Panc1 (cell line): ENCODE data around the gene CCDC73. TPM values are rescaled to one million over a fixed set of nuclear protein-coding genes. Genes with fewer than 3 reads are reported as not detected.

Experiments used
- ATAC-seq: fragments of 200-7000 bp; cut with Tn5 transposase; 2 replicates; pipeline ENCODE4 v1.9.1; 2020; ENCODE audit warnings: mild to moderate bottlenecking, moderate library complexity
- BruUV-seq: library from RNA; stranded (reverse); fragments of 400-500 nt; replicated peaks from 2 replicates; lab custom pipeline; 2021; lab: Mats Ljungman, UMichigan
- CTCF ChIA-PET: fragments of 300-600 bp; sonication (Branson Sonifier 250); formaldehyde crosslinking; loops from one replicate; lab custom pipeline; 2022; ENCODE audit warnings: antibody characterized with exemption; lab: Charles Lee
- POLR2A ChIA-PET: fragments of 300-600 bp; sonication (Branson Sonifier 250); formaldehyde crosslinking; loops from one replicate; lab custom pipeline; 2022; ENCODE audit warnings: antibody characterized with exemption; lab: Charles Lee
- DNase-seq: peaks from one replicate; pipeline ENCODE4 v3.0.0-alpha.2; 2010; ENCODE audit warnings: low read depth, low spot score
- H3K27ac ChIP-seq: 2 replicates; pipeline ENCODE4 v1.5.1; 2011; ENCODE audit warnings: mild to moderate bottlenecking, low read length, inconsistent platforms
- H3K27me3 ChIP-seq: fragments of 200-500 bp; sonication (Bioruptor generic); 2 replicates; pipeline ENCODE4 v1.6.0; 2014; ENCODE audit warnings: low read length, inconsistent platforms; ENCODE audit not compliant: control insufficient read depth, insufficient read depth
- H3K36me3 ChIP-seq: fragments of 200-500 bp; sonication (Bioruptor generic); 2 replicates; pipeline ENCODE4 v1.5.1; 2014; ENCODE audit warnings: inconsistent platforms, mild to moderate bottlenecking, low read length, moderate library complexity; ENCODE audit not compliant: control insufficient read depth, insufficient read depth
- H3K4me1 ChIP-seq: 2 replicates; pipeline ENCODE4 v1.5.1; 2011; ENCODE audit warnings: inconsistent platforms, mild to moderate bottlenecking, low read length, moderate library complexity; ENCODE audit not compliant: control insufficient read depth, insufficient read depth
- H3K4me3 ChIP-seq, 2 experiments: 2 replicates each; pipeline ENCODE4 v1.5.1; 2011 to 2012; ENCODE audit warnings: low read depth in 2 of 2, low read length in 2 of 2, mild to moderate bottlenecking in 2 of 2, inconsistent platforms in 1 of 2, moderate library complexity in 1 of 2
- H3K9me3 ChIP-seq: fragments of 200-500 bp; sonication (Bioruptor generic); 2 replicates; pipeline ENCODE4 v1.5.1; 2014; ENCODE audit warnings: low read depth, mild to moderate bottlenecking, inconsistent platforms, low read length, moderate library complexity; ENCODE audit not compliant: control insufficient read depth, insufficient read depth
- CTCF ChIP-seq: fragments of 450-650 bp; IDR thresholded peaks from 2 replicates; pipeline ENCODE4 v1.5.1; 2017; ENCODE audit warnings: mild to moderate bottlenecking
- POLR2AphosphoS5 ChIP-seq: IDR thresholded peaks from 2 replicates; pipeline ENCODE4 v1.6.1; 2012; ENCODE audit warnings: mild to moderate bottlenecking, low read depth, low read length, moderate library complexity
- REST ChIP-seq, 2 experiments: IDR thresholded peaks; 2 replicates each; pipeline ENCODE4 v1.6.1; 2011 to 2012; ENCODE audit warnings: low read depth in 2 of 2, control low read depth in 1 of 2, low read length in 1 of 2, mild to moderate bottlenecking in 1 of 2, moderate library complexity in 1 of 2; ENCODE audit not compliant: insufficient read depth in 1 of 2
- SIN3A ChIP-seq: IDR thresholded peaks from 2 replicates; pipeline ENCODE4 v1.6.1; 2012; ENCODE audit warnings: low read depth, mild to moderate bottlenecking, low read length, moderate library complexity, borderline replicate concordance; ENCODE audit not compliant: insufficient read depth
- TCF7L2 ChIP-seq: IDR thresholded peaks from 2 replicates; pipeline ENCODE4 v1.6.1; 2011; ENCODE audit warnings: mild to moderate bottlenecking, low read depth, low read length, inconsistent platforms
- in situ Hi-C: cut with HindIII; loops from 2 replicates; pipeline ENCODE4 v1.10.0; 2016; ENCODE audit warnings: low sequenced_read_pairs, low pct_unique_long_range_greater_than_20kb
- intact Hi-C: fragments of 100-400 bp; cut with micrococcal nuclease; formaldehyde crosslinking; loops from one replicate; pipeline ENCODE4 v1.10.0; 2022; ENCODE audit not compliant: unreplicated experiment
- total RNA-seq: library from RNA; stranded (reverse); gene quantifications from one replicate; pipeline ENCODE4 v1.2.1, GENCODE V29; 2021; ENCODE audit not compliant: unreplicated experiment

The CCDC73 gene
- total RNA-seq, 1 experiment from 2014 or later = not detected

GRCh38 chr11:32796425-32796824 is 2.0 kb upstream of the CCDC73 start:
- no peak for DNase-seq
- Histone ChIP-seq H3K36me3 (no peaks in the 10 kb centered on the region), H3K27ac (no peak overlapping the region), H3K27me3 (no peaks in the 10 kb centered on the region), H3K4me1 (0 out of 2 replicates have a peak, but pooled peaks cover 4% of the 10 kb centered on the region), H3K4me3 (no peak overlapping the region), H3K9me3 (no peaks in the 10 kb centered on the region)
- in situ Hi-C loops = no loop called here
- ChIA-PET CTCF (no interaction called here), POLR2A (no interaction called here)
- no peak for TF ChIP-seq REST (IDR thresholded peaks at IDR 0.05; ENCODE audit: insufficient read depth in 1 of 2, low read depth in 2 of 2, low read length in 1 of 2)
- TF ChIP-seq CTCF = no peak
- no peak for TF ChIP-seq TCF7L2
- TF ChIP-seq POLR2AphosphoS5 = no peak
- TF ChIP-seq SIN3A = no peak
- intact Hi-C loops = no loop called here
- BruUV-seq = no TSS peak
- ATAC-seq = no peak

- peaks cover 1% of the 10 kb centered on the region; the same call in 1 of the 2 replicates for H3K27me3 ChIP-seq
- no peaks in the 10 kb centered on the region for H3K36me3 ChIP-seq
- BruUV-seq = no TSS peak
- peak overlapping the region; percentile 8 to 34; a peak in 3 of 4 replicates for H3K4me3 ChIP-seq
- no peaks in the 10 kb centered on the region for H3K9me3 ChIP-seq
- ChIA-PET CTCF (no interaction called here), POLR2A (no interaction called here)
- in situ Hi-C loops = no loop called here
- 0 out of 2 replicates have a peak, but pooled peaks cover 4% of the 10 kb centered on the region for H3K4me1 ChIP-seq
- TF ChIP-seq REST (IDR thresholded peaks at IDR 0.05; ENCODE audit: insufficient read depth in 1 of 2, low read depth in 2 of 2, low read length in 1 of 2) (no peak), CTCF (peak; percentile 81)
- H3K27ac ChIP-seq = no peak overlapping the region
- ATAC-seq (peak; percentile 95), DNase-seq (peak; percentile 51)
- intact Hi-C loops = loop anchor here (2.0 to 5.0 kb wide), 3 partner anchors 46 to 471 kb away; no protein-coding TSS in a partner anchor
Measured at GRCh38 chr11:32792948-32793475, 1.4 kb downstream of the CCDC73 start.
